PC-3 (cell line): ENCODE results near the gene UTS2. TPM values are rescaled to one million over a fixed set of nuclear protein-coding genes. Genes with fewer than 3 reads are reported as not detected.

ENCODE experiments used
- ATAC-seq: fragments of 200-7000 bp; cut with Tn5 transposase; 2 replicates; pipeline ENCODE4 v1.9.1; 2020; ENCODE audit warnings: mild to moderate bottlenecking, moderate library complexity
- BruUV-seq: library from RNA; stranded (reverse); fragments of 400-500 nt; replicated peaks from 2 replicates; lab custom pipeline; 2021; lab: Mats Ljungman, UMichigan
- CTCF ChIA-PET: fragments of 300-600 bp; sonication (Branson Sonifier 250); formaldehyde crosslinking; loops from one replicate; lab custom pipeline; 2022; ENCODE audit warnings: antibody characterized with exemption; lab: Charles Lee
- POLR2A ChIA-PET: fragments of 300-600 bp; sonication (Branson Sonifier 250); formaldehyde crosslinking; loops from one replicate; lab custom pipeline; 2022; ENCODE audit warnings: antibody characterized with exemption; ENCODE audit not compliant: unreplicated experiment; lab: Charles Lee
- DNase-seq: peaks from one replicate; pipeline ENCODE4 v3.0.0-alpha.2; 2015
- H2AFZ ChIP-seq: fragments of 300-600 bp; sonication (generic); 2 replicates; pipeline ENCODE4 v1.6.0; 2016; ENCODE audit warnings: antibody characterized with exemption, low read length
- H3F3A ChIP-seq: fragments of 300-600 bp; sonication (generic); one replicate; pipeline ENCODE4 v1.6.0; 2017; ENCODE audit warnings: antibody characterized with exemption, low read length, control low read depth, mild to moderate bottlenecking; ENCODE audit not compliant: unreplicated experiment
- H3K27ac ChIP-seq: fragments of 300-600 bp; sonication (generic); 2 replicates; pipeline ENCODE4 v1.5.1; 2016; ENCODE audit warnings: mild to moderate bottlenecking, low read length
- H3K27me3 ChIP-seq: fragments of 300-600 bp; sonication (generic); 2 replicates; pipeline ENCODE4 v1.6.1; 2016; ENCODE audit warnings: low read length, mixed read lengths
- H3K36me3 ChIP-seq: fragments of 300-600 bp; sonication (generic); 2 replicates; pipeline ENCODE4 v1.6.1; 2016; ENCODE audit warnings: low read depth, mixed run types, low read length, mixed read lengths
- H3K4me1 ChIP-seq: fragments of 300-600 bp; sonication (generic); 2 replicates; pipeline ENCODE4 v1.5.1; 2016; ENCODE audit warnings: low read length; ENCODE audit not compliant: insufficient read depth
- H3K4me2 ChIP-seq: fragments of 300-600 bp; sonication (generic); 2 replicates; pipeline ENCODE4 v1.6.0; 2016; ENCODE audit warnings: low read length
- H3K4me3 ChIP-seq: fragments of 300-600 bp; sonication (generic); 2 replicates; pipeline ENCODE4 v1.5.1; 2016; ENCODE audit warnings: mild to moderate bottlenecking, low read length, mixed read lengths
- H3K79me2 ChIP-seq: fragments of 300-600 bp; sonication (generic); 2 replicates; pipeline ENCODE4 v1.6.1; 2017; ENCODE audit warnings: low read length, mixed read lengths
- H3K9ac ChIP-seq: fragments of 300-600 bp; sonication (generic); 2 replicates; pipeline ENCODE4 v1.6.0; 2016; ENCODE audit warnings: mild to moderate bottlenecking, low read length
- H3K9me2 ChIP-seq: fragments of 300-600 bp; sonication (generic); replicated peaks from 2 replicates; pipeline ENCODE4 v1.6.1; 2016; ENCODE audit warnings: mixed run types, low read length, mixed read lengths
- H3K9me3 ChIP-seq: fragments of 300-600 bp; sonication (generic); 2 replicates; pipeline ENCODE4 v1.6.1; 2016; ENCODE audit warnings: low read length, mixed read lengths
- H4K20me1 ChIP-seq: fragments of 300-600 bp; sonication (generic); 2 replicates; pipeline ENCODE4 v1.6.1; 2016; ENCODE audit warnings: low read length, mixed read lengths
- EZH2 ChIP-seq: fragments of 300-600 bp; sonication (generic); IDR thresholded peaks from one replicate; pipeline ENCODE4 v1.6.1; 2017; ENCODE audit warnings: antibody characterized with exemption, mild to moderate bottlenecking, low read length; ENCODE audit not compliant: unreplicated experiment
- EZH2phosphoT487 ChIP-seq: fragments of 300-600 bp; sonication (generic); IDR thresholded peaks from 2 replicates; pipeline ENCODE4 v1.6.1; 2018; ENCODE audit warnings: mild to moderate bottlenecking, antibody characterized with exemption, low read length, borderline replicate concordance
- intact Hi-C: fragments of 100-400 bp; cut with micrococcal nuclease; formaldehyde crosslinking; loops from 2 replicates; pipeline ENCODE4 v1.9.0; 2023
- total RNA-seq: library from RNA; depleted of rRNA; stranded (reverse); fragments of >200 nt; gene quantifications from 2 replicates; pipeline ENCODE4 v1.2.3, GENCODE V29; 2014
- TF ChIP-seq, protein P1 (sequence below): fragments of 300-600 bp; sonication (generic); conservative IDR thresholded peaks from 2 replicates; pipeline ENCODE4 v1.5.1; 2017; ENCODE audit warnings: antibody characterized with exemption, low read depth, mild to moderate bottlenecking, low read length

UTS2 gene
- total RNA-seq, 1 experiment from 2014 or later: not detected

DNA sequence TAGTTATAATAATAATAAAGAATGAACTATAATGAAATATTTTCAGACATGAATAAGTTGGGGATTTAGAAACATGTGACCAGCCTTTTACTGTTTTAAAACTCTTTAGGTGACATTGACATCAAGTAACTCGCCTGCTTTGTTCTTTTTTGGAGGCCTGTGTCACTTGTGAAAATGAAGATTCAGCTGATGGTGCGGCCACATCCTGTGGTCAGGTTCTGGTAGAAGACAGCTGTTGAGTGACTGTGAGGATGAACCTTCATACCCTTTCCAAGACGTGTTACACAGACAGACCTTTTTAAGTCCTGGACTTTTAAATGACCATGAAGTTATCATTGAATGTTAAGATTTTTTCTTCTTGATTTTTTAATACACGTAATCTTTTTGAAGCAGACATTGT is 10.3 kb downstream of the UTS2 start:
- CTCF ChIA-PET: interaction anchor here (0.7 kb wide), 1 partner anchor 48 kb away, joined by 5 read pairs; no protein-coding TSS in a partner anchor
- H3K27me3 ChIP-seq: no peaks in the 10 kb centered on the region
- TF ChIP-seq, protein P1, sequence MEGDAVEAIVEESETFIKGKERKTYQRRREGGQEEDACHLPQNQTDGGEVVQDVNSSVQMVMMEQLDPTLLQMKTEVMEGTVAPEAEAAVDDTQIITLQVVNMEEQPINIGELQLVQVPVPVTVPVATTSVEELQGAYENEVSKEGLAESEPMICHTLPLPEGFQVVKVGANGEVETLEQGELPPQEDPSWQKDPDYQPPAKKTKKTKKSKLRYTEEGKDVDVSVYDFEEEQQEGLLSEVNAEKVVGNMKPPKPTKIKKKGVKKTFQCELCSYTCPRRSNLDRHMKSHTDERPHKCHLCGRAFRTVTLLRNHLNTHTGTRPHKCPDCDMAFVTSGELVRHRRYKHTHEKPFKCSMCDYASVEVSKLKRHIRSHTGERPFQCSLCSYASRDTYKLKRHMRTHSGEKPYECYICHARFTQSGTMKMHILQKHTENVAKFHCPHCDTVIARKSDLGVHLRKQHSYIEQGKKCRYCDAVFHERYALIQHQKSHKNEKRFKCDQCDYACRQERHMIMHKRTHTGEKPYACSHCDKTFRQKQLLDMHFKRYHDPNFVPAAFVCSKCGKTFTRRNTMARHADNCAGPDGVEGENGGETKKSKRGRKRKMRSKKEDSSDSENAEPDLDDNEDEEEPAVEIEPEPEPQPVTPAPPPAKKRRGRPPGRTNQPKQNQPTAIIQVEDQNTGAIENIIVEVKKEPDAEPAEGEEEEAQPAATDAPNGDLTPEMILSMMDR: no peak
- TF ChIP-seq EZH2: no peak
- POLR2A ChIA-PET: no interaction called here
- no peak for ATAC-seq
- peaks cover 3% of the 10 kb centered on the region for H3K4me1 ChIP-seq
- peaks cover 9% of the 10 kb centered on the region for H3K36me3 ChIP-seq
- no peaks in the 10 kb centered on the region for H3K9me2 ChIP-seq
- H3F3A ChIP-seq: no peaks in the 10 kb centered on the region
- BruUV-seq: no TSS peak
- no peak overlapping the region for H2AFZ ChIP-seq
- no peaks in the 10 kb centered on the region for H3K9me3 ChIP-seq
- H4K20me1 ChIP-seq: no peaks in the 10 kb centered on the region
- H3K4me2 ChIP-seq: no peak overlapping the region
- no peak for DNase-seq
- intact Hi-C loops: no loop called here
- H3K4me3 ChIP-seq: no peak overlapping the region
- H3K27ac ChIP-seq: no peak overlapping the region
- no peak overlapping the region for H3K9ac ChIP-seq
- no peaks in the 10 kb centered on the region for H3K79me2 ChIP-seq

DNA sequence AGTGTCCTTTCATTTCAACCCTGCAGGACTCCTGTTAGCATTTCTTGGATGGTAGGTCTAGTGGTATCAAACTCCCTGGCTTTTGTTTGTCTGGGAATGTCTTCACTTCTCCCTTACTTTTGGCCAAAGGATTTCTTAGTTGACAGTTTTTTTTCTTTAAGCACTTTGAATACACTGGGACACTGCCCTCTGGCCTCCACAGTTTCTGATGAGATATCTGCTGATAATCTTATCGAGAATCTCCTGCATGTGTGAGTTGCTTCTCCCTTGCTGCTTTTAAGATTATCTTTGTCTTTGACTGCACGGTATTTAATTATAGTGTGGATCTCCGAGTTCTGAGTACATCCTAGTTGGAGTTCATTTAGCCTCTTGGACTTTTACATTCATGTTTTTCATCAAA is 13.3 kb downstream of the UTS2 start:
- H3K9ac ChIP-seq: no peak overlapping the region
- no peaks in the 10 kb centered on the region for H3K27me3 ChIP-seq
- DNase-seq (no peak), ATAC-seq (no peak)
- H3K27ac ChIP-seq: no peak overlapping the region
- H4K20me1 ChIP-seq: no peaks in the 10 kb centered on the region
- no peaks in the 10 kb centered on the region for H3K9me2 ChIP-seq
- H3K4me1 ChIP-seq: no peaks in the 10 kb centered on the region
- no peaks in the 10 kb centered on the region for H3K79me2 ChIP-seq
- H2AFZ ChIP-seq: no peak overlapping the region
- intact Hi-C loops: no loop called here
- no peaks in the 10 kb centered on the region for H3F3A ChIP-seq
- TF ChIP-seq EZH2 (no peak), EZH2phosphoT487 (no peak)
- TF ChIP-seq, protein P1: no peak
- no peak overlapping the region for H3K4me2 ChIP-seq
- CTCF ChIA-PET: no interaction called here
- no peak overlapping the region for H3K4me3 ChIP-seq
- BruUV-seq: no TSS peak
- peaks cover 9% of the 10 kb centered on the region for H3K36me3 ChIP-seq
- H3K9me3 ChIP-seq: no peaks in the 10 kb centered on the region
- POLR2A ChIA-PET: interaction anchor here (0.6 kb wide), 1 partner anchor 502 kb away, joined by 3 read pairs; no protein-coding TSS in a partner anchor

DNA sequence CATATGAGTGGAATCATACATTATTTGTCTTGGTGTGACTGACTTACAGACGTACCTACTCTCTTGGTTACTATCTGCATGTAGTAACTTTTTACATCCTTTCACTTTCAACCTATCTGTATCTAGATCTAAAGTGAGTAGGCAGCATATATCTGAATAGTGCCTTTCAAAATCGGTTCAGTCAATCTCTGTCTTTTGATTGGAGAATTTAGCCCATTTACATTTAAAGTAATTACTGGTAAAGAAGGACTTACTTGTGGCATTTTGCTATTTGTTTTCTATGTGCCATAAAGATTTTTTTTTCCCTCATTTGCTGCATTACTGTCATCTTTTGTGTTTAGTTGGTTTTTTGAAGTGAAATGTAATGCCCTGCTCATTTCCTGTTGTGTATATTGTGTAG is 14.2 kb downstream of the UTS2 start:
- Histone ChIP-seq H3K9me3 (no peaks in the 10 kb centered on the region), H3K27me3 (no peaks in the 10 kb centered on the region), H3K4me1 (no peaks in the 10 kb centered on the region), H3K36me3 (peaks cover 9% of the 10 kb centered on the region), H3K9ac (no peak overlapping the region), H4K20me1 (no peaks in the 10 kb centered on the region), H3K4me2 (no peak overlapping the region), H3K9me2 (no peaks in the 10 kb centered on the region), H3K4me3 (no peak overlapping the region), H3K79me2 (no peaks in the 10 kb centered on the region), H3K27ac (no peak overlapping the region), H2AFZ (no peak overlapping the region), H3F3A (no peaks in the 10 kb centered on the region)
- ChIA-PET CTCF (no interaction called here), POLR2A (interaction anchor here (0.6 kb wide), 1 partner anchor 503 kb away, joined by 3 read pairs; no protein-coding TSS in a partner anchor)
- intact Hi-C loops: no loop called here
- TF ChIP-seq EZH2phosphoT487 (no peak), EZH2 (no peak)
- TF ChIP-seq, protein P1: no peak
- BruUV-seq: no TSS peak
- no peak for ATAC-seq
- DNase-seq: no peak
